ENCODE measurements around the gene CASP14. TPM values are rescaled to one million over a fixed set of nuclear protein-coding genes. Genes with fewer than 3 reads are reported as not detected.

CASP14 gene
- total and polyA plus RNA-seq, 10 of the 15 experiments (the other 5 are each of a cell fraction or from before 2014, with no cell fraction given): 0.06 to 0.40 (median 0.13) TPM; not detected in 2

DNA sequence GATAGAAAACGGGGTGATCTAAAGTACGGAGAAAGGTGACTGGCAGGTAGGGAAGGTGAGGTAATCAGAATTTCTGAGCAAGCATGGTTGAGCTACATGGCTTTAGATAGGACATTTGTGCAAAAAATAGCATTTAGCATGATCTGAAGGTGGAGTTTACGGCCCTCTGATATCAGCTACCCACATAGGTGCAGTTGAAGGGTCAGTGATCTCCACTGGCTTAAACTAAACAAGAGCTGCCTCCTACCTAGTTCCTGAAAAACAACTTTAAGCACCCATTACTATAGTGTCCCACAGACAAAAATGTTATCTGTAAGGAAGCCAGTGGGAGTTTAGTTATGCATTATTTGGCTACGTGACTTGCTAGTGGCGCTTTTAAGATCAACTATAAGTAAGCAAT is 1.2 kb upstream of the CASP14 start (continued):
- TF ChIP-seq, protein P1, sequence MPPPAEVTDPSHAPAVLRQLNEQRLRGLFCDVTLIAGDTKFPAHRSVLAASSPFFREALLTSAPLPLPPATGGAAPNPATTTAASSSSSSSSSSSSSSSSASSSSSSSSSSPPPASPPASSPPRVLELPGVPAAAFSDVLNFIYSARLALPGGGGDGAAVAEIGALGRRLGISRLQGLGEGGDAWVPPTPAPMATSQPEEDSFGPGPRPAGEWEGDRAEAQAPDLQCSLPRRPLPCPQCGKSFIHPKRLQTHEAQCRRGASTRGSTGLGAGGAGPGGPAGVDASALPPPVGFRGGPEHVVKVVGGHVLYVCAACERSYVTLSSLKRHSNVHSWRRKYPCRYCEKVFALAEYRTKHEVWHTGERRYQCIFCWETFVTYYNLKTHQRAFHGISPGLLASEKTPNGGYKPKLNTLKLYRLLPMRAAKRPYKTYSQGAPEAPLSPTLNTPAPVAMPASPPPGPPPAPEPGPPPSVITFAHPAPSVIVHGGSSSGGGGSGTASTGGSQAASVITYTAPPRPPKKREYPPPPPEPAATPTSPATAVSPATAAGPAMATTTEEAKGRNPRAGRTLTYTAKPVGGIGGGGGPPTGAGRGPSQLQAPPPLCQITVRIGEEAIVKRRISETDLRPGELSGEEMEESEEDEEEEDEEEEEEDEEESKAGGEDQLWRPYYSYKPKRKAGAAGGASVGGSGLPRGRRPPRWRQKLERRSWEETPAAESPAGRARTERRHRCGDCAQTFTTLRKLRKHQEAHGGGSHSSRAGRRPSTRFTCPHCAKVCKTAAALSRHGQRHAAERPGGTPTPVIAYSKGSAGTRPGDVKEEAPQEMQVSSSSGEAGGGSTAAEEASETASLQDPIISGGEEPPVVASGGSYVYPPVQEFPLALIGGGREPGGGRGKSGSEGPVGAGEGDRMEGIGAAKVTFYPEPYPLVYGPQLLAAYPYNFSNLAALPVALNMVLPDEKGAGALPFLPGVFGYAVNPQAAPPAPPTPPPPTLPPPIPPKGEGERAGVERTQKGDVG (CRISPR knock-in tag; IDR thresholded peaks at IDR 0.05): no peak
- TF ChIP-seq BRCA1 (IDR thresholded peaks at IDR 0.05; ENCODE audit: low read depth, low read length) (no peak), BACH1 (IDR thresholded peaks at IDR 0.05; ENCODE audit: borderline replicate concordance) (no peak), ZZZ3 (IDR thresholded peaks at IDR 0.05; ENCODE audit: control insufficient read depth, insufficient read length, low read depth) (no peak), ATF7 (IDR thresholded peaks at IDR 0.05; ENCODE audit: low read depth) (no peak)
- TF ChIP-seq, protein P2, sequence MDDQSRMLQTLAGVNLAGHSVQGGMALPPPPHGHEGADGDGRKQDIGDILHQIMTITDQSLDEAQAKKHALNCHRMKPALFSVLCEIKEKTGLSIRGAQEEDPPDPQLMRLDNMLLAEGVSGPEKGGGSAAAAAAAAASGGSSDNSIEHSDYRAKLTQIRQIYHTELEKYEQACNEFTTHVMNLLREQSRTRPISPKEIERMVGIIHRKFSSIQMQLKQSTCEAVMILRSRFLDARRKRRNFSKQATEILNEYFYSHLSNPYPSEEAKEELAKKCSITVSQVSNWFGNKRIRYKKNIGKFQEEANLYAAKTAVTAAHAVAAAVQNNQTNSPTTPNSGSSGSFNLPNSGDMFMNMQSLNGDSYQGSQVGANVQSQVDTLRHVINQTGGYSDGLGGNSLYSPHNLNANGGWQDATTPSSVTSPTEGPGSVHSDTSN (IDR thresholded peaks at IDR 0.05; ENCODE audit: insufficient replicate concordance, low read depth, low read length): no peak

DNA sequence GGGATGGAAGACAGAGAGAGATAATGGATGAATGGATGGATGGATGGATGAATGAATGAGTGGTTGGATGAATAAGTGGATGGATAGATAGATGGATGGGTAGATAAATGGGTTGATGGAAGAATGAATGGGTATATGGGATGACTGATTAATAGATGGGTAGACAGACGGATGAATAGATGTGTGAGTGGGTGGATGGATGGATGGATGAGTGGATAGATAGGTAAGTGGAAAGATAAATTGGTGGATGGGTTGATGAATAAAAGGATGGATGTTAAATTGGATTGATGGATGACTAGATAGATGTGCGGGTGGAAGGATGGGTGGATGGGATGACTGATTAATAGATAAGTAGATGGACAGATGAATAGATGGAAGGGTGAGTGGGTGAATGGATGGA is 1.4 kb downstream of the CASP14 start:
- POLR2A ChIA-PET: no interaction called here
- TF ChIP-seq HDAC2 (IDR thresholded peaks at IDR 0.05): no peak
- no peak for TF ChIP-seq CHD1 (IDR thresholded peaks at IDR 0.05; ENCODE audit: low read depth, low read length)
- no peak for TF ChIP-seq SIN3A (IDR thresholded peaks at IDR 0.05; ENCODE audit: low read depth, low read length)
- no peak for TF ChIP-seq WRNIP1 (IDR thresholded peaks at IDR 0.05; ENCODE audit: borderline replicate concordance, low read depth, low read length)
- TF ChIP-seq MEF2B (IDR thresholded peaks at IDR 0.05; ENCODE audit: partially characterized antibody, poor library complexity, severe bottlenecking): no peak
- no peak for TF ChIP-seq CHD2 (IDR thresholded peaks at IDR 0.05; ENCODE audit: borderline replicate concordance, low read depth, low read length)
- TF ChIP-seq PML (IDR thresholded peaks at IDR 0.05; ENCODE audit: low read length): no peak
- TF ChIP-seq, protein P3, sequence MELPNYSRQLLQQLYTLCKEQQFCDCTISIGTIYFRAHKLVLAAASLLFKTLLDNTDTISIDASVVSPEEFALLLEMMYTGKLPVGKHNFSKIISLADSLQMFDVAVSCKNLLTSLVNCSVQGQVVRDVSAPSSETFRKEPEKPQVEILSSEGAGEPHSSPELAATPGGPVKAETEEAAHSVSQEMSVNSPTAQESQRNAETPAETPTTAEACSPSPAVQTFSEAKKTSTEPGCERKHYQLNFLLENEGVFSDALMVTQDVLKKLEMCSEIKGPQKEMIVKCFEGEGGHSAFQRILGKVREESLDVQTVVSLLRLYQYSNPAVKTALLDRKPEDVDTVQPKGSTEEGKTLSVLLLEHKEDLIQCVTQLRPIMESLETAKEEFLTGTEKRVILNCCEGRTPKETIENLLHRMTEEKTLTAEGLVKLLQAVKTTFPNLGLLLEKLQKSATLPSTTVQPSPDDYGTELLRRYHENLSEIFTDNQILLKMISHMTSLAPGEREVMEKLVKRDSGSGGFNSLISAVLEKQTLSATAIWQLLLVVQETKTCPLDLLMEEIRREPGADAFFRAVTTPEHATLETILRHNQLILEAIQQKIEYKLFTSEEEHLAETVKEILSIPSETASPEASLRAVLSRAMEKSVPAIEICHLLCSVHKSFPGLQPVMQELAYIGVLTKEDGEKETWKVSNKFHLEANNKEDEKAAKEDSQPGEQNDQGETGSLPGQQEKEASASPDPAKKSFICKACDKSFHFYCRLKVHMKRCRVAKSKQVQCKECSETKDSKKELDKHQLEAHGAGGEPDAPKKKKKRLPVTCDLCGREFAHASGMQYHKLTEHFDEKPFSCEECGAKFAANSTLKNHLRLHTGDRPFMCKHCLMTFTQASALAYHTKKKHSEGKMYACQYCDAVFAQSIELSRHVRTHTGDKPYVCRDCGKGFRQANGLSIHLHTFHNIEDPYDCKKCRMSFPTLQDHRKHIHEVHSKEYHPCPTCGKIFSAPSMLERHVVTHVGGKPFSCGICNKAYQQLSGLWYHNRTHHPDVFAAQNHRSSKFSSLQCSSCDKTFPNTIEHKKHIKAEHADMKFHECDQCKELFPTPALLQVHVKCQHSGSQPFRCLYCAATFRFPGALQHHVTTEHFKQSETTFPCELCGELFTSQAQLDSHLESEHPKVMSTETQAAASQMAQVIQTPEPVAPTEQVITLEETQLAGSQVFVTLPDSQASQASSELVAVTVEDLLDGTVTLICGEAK (IDR thresholded peaks at IDR 0.05; ENCODE audit: borderline replicate concordance): no peak
- TF ChIP-seq TBL1XR1 (IDR thresholded peaks at IDR 0.05; ENCODE audit: low read depth, low read length): no peak

More for the DNA sequence above, 1.4 kb downstream of the CASP14 start:
- Histone ChIP-seq H3K4me3 (no peak overlapping the region), H3K4me2 (ENCODE audit: control insufficient read depth, insufficient read depth) (no peak overlapping the region), H2AFZ (ENCODE audit: control insufficient read depth, low read depth, low read length) (no peak overlapping the region), H3K9ac (ENCODE audit: control insufficient read depth, insufficient read depth, low read length) (no peak overlapping the region), H3K27me3 (replicated peaks in 1 of 2; ENCODE audit: control insufficient read depth in 2 of 2, insufficient read depth in 2 of 2, low read length in 1 of 2) (no peaks in the 10 kb centered on the region), H3K36me3 (ENCODE audit: control insufficient read depth in 2 of 2, insufficient read depth in 2 of 2, low read length in 1 of 2) (no peaks in the 10 kb centered on the region), H3K9me3 (replicated peaks; ENCODE audit: control insufficient read depth, insufficient read depth, low read length) (no peaks in the 10 kb centered on the region), H4K20me1 (ENCODE audit: control insufficient read depth, insufficient read depth) (no peaks in the 10 kb centered on the region), H3K27ac (ENCODE audit: control insufficient read depth, insufficient read depth) (no peak overlapping the region), H3K4me1 (ENCODE audit: control insufficient read depth, insufficient read depth, low read length) (no peaks in the 10 kb centered on the region), H3K79me2 (ENCODE audit: control insufficient read depth, insufficient read depth, low read length) (no peaks in the 10 kb centered on the region)
- ATAC-seq: no peak
- DNase-seq (ENCODE audit: low read depth, low spot score): no peak
- CTCF ChIA-PET: no interaction called here
- WGBS (ENCODE audit: insufficient coverage, insufficient replicate concordance, low lambda C conversion rate, missing lambda C conversion rate): 48% methylated on average over 2 of the region's 2 CpGs
- RAD21 ChIA-PET (ENCODE audit: unreplicated experiment): no interaction called here
- BruUV-seq (replicated peaks): no TSS peak
- intact Hi-C loops (cut with micrococcal nuclease; ENCODE audit: unreplicated experiment): no loop called here
- in situ Hi-C loops (cut with MboI): no loop called here
- no peak for FAIRE-seq
- SMC1A ChIA-PET (ENCODE audit: uncharacterized antibody, unreplicated experiment): no interaction called here

Measured in GM12878 (cell line).